A549 (cell line): ENCODE results near the gene TMOD2. TPM values are rescaled to one million over a fixed set of nuclear protein-coding genes. Genes with fewer than 3 reads are reported as not detected.

Experiments
- ATAC-seq, 2 experiments: fragments of 200-7000 bp in 1 of 2; fragments of >200 bp in 1 of 2; cut with Nextera tagmentation in 1 of 2; cut with Tn5 transposase in 1 of 2; 3 replicates each; pipeline versions ENCODE4 v1.8.0 to v1.9.1; 2018 to 2020; ENCODE audit warnings: mild to moderate bottlenecking in 1 of 2, moderate library complexity in 1 of 2
- CTCF ChIA-PET: fragments of 300-600 bp; sonication (Branson Sonifier 250); formaldehyde crosslinking; extraction: SDS; loops from one replicate; lab custom pipeline; 2021; ENCODE audit warnings: antibody characterized with exemption, inconsistent platforms; lab: Yijun Ruan, JAX
- POLR2A ChIA-PET: fragments of 350-600 bp; formaldehyde crosslinking; extraction: SDS; loops from one replicate; lab custom pipeline; 2021; ENCODE audit warnings: antibody characterized with exemption, inconsistent platforms; lab: Yijun Ruan, JAX
- DNase-seq, 2 experiments: peaks; one replicate each; pipeline versions ENCODE4 v3.0.0 to v3.0.0-alpha.2; 2011 to 2016; ENCODE audit warnings: low read depth in 1 of 2, low spot score in 1 of 2
- FAIRE-seq: peaks from 2 replicates; lab custom pipeline; 2011; peaks lifted over from hg19 to GRCh38; lab: Jason Lieb, UNC
- H3K27ac ChIP-seq, 2 experiments: fragments of >200 bp; sonication (Bioruptor Twin); formaldehyde crosslinking; 3 replicates each; pipeline ENCODE4 v1.5.1; 2016 to 2017
- H3K4me1 ChIP-seq: fragments of >200 bp; sonication (Bioruptor Twin); formaldehyde crosslinking; 3 replicates; pipeline ENCODE4 v1.6.1; 2016
- H3K4me2 ChIP-seq: fragments of >200 bp; sonication (Bioruptor Twin); formaldehyde crosslinking; 3 replicates; pipeline ENCODE4 v1.6.1; 2016
- H3K4me3 ChIP-seq: fragments of >200 bp; sonication (Bioruptor Twin); formaldehyde crosslinking; 3 replicates; pipeline ENCODE4 v1.5.1; 2016
- H3K9me3 ChIP-seq: fragments of >200 bp; sonication (Bioruptor Twin); formaldehyde crosslinking; 3 replicates; pipeline ENCODE4 v1.6.1; 2016
- BHLHE40 ChIP-seq: IDR thresholded peaks from 2 replicates; pipeline ENCODE4 v1.6.1; 2012; ENCODE audit warnings: low read depth, low read length, inconsistent platforms
- CBX8 ChIP-seq: fragments of 200-600 bp; sonication (generic); IDR thresholded peaks from 2 replicates; pipeline ENCODE4 v1.6.1; 2016
- CHD2 ChIP-seq: fragments of 150-350 bp; IDR thresholded peaks from 2 replicates; pipeline ENCODE4 v1.6.1; 2014; ENCODE audit warnings: low read length; ENCODE audit not compliant: partially characterized antibody
- FOXS1 ChIP-seq: fragments of 250-450 bp; sonication (Bioruptor Pico); IDR thresholded peaks from 2 replicates; pipeline ENCODE4 v1.5.0; 2020; ENCODE audit warnings: mild to moderate bottlenecking, moderate library complexity
- HOXB13 ChIP-seq: fragments of 250-450 bp; sonication (Bioruptor Pico); IDR thresholded peaks from 2 replicates; pipeline ENCODE4 v1.5.0; 2020; ENCODE audit warnings: low read depth, mild to moderate bottlenecking, moderate library complexity
- JUNB ChIP-seq: fragments of >200 bp; sonication (Bioruptor Twin); formaldehyde crosslinking; IDR thresholded peaks from 2 replicates; pipeline ENCODE4 v1.6.1; 2016
- MAZ ChIP-seq: fragments of 150-350 bp; IDR thresholded peaks from 2 replicates; pipeline ENCODE4 v1.6.1; 2014; ENCODE audit warnings: antibody characterized with exemption, low read depth, low read length, borderline replicate concordance
- POLR2A ChIP-seq: IDR thresholded peaks from 2 replicates; pipeline ENCODE4 v1.6.1; 2012; ENCODE audit warnings: mild to moderate bottlenecking, low read length
- SREBF2 ChIP-seq: fragments of 450-650 bp; IDR thresholded peaks from 2 replicates; pipeline ENCODE4 v1.6.1; 2014; ENCODE audit warnings: mild to moderate bottlenecking, moderate library complexity
- TFCP2L1 ChIP-seq: fragments of 250-450 bp; sonication (Bioruptor Pico); IDR thresholded peaks from 2 replicates; pipeline ENCODE4 v1.5.0; 2021; ENCODE audit warnings: mild to moderate bottlenecking
- WGBS: methylation state at CpG from one replicate; pipeline ENCODE4 v1.1.6; 2017; ENCODE audit errors: missing lambda C conversion rate; 5-methylcytosine and 5-hydroxymethylcytosine counted together
- polyA minus RNA-seq: library from RNA; depleted of rRNA, polyadenylated mRNA; stranded (reverse); fragments of >200 nt; gene quantifications from 2 replicates; pipeline ENCODE4 v1.2.3, GENCODE V29; 2011; rRNA and poly(A)+ RNA removed
- polyA plus RNA-seq, 4 experiments: library from polyadenylated mRNA; depleted of rRNA in 3 of 4; stranded (reverse); fragments of >200 nt; fragmentation: RNase III in 1 of 4; extraction: RNeasy Plus Mini Kit Qiagen cat#74134 plus additional on column Dnase treatment in 1 of 4; gene quantifications; 2 replicates in 3 of 4; 3 replicates in 1 of 4; pipeline ENCODE4 v1.2.3, GENCODE V29; 2011 to 2017
- TF ChIP-seq, protein P1 (sequence below): fragments of >200 bp; sonication (Bioruptor Twin); formaldehyde crosslinking; IDR thresholded peaks from 3 replicates; pipeline ENCODE4 v1.6.1; 2016
- TF ChIP-seq, protein P2 (sequence below): fragments of >200 bp; sonication (Bioruptor Twin); formaldehyde crosslinking; IDR thresholded peaks from 3 replicates; pipeline ENCODE4 v1.5.1; 2016
- TF ChIP-seq, protein P3 (sequence below): fragments of 250-450 bp; sonication (Bioruptor Pico); IDR thresholded peaks from 2 replicates; pipeline ENCODE4 v1.5.0; 2021; ENCODE audit warnings: mild to moderate bottlenecking, moderate library complexity, borderline replicate concordance

TMOD2 gene
- polyA plus RNA-seq (2011; rRNA removed) (2.5 and 2.8 TPM in 2 replicates), polyA plus RNA-seq (2017; fragmentation: RNase III; extraction: RNeasy Plus Mini Kit Qiagen cat#74134 plus additional on column Dnase treatment) (1.6 to 2.1 TPM (median 2.0 TPM) in 3 replicates), polyA minus RNA-seq (1.2 and 1.4 TPM in 2 replicates)
- 0.24 and 0.30 TPM in 2 replicates for polyA plus RNA-seq (2012; cell fraction: cytosol; rRNA removed)
- 0.18 and 0.31 TPM in 2 replicates for polyA plus RNA-seq (2012; cell fraction: nucleus; rRNA removed)

DNA sequence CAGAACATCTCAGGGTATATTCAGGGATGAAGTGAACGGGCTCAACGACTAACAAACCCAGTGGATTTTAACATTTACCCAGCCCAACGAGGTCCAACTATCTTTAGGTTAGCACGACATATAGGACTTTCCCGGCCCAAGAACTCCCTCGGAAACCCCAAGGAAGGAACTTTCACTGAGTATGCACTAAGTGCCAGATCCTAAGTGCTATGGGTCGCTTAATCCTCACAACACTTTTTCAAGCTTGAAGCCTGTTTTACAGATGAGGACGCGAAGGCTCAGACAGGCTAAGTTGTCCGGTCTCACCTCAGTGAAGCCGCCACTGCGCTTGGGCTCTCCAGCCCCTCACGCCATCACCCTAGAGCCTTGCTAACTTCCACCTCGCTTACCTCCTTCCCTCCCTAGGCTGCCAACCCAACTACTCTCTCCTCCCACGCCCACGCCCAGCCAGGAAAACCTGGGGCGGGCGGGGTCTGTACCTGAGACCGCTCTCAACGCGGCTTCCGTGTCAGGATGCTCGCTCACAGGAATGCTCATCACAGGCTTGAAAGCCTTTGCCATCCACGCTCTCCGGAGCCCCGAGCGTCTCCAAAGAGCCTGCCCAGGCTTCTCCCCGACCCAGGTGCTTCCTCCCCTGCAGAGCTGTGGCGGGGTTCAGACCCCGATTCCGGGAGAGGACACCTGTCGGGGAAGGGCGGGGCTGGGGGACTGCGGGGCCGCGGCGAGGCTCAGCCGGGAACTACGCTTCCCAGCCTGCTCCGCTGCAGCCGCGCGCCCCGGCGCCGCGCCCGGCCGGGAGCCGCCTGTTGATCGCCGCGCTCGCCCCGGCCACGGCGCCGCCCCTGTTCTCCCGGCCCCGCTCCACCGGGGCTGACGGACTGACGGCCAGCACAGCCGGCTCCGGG, at the start of gene TMOD2:
TSS of gene TMOD2 (plus strand) at position 806 of the 905 bp plus-strand sequence. CDS start 14,845 bp downstream, outside the sequence.
- H3K4me3 ChIP-seq: peak within 1 kb of the TSS; percentile 94
- TF ChIP-seq CBX8 (0 out of 2 replicates have a peak, but pooled peaks have one; percentile 39), POLR2A (0 out of 2 replicates have a peak, but pooled peaks have one; percentile 7)
- TF ChIP-seq, protein P1, sequence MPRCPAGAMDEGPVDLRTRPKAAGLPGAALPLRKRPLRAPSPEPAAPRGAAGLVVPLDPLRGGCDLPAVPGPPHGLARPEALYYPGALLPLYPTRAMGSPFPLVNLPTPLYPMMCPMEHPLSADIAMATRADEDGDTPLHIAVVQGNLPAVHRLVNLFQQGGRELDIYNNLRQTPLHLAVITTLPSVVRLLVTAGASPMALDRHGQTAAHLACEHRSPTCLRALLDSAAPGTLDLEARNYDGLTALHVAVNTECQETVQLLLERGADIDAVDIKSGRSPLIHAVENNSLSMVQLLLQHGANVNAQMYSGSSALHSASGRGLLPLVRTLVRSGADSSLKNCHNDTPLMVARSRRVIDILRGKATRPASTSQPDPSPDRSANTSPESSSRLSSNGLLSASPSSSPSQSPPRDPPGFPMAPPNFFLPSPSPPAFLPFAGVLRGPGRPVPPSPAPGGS: no peak
- TF ChIP-seq, all 56 proteins: peak for 2
- peak; percentile 88 to 91 for ATAC-seq
- POLR2A ChIA-PET: no interaction called here
- 33% methylated on average over 25 of the region's 65 CpGs for whole genome bisulfite sequencing
- CTCF ChIA-PET: interaction anchor here (1.7 to 16.6 kb wide), 2 partner anchors 22 to 101 kb away, joined by 8 to 193 read pairs; no protein-coding TSS in a partner anchor
- Histone ChIP-seq H3K4me2 (peak within 1 kb of the TSS; percentile 95), H3K4me1 (peaks cover 3% of the 10 kb centered on the region; the same call in 1 of the 3 replicates), H3K27ac (peak within 1 kb of the TSS; percentile 65 to 83; a peak in 5 of 6 replicates), H3K9me3 (no peaks in the 10 kb centered on the region)
- peak; percentile 34 to 51 for DNase-seq
- no peak for FAIRE-seq

DNA sequence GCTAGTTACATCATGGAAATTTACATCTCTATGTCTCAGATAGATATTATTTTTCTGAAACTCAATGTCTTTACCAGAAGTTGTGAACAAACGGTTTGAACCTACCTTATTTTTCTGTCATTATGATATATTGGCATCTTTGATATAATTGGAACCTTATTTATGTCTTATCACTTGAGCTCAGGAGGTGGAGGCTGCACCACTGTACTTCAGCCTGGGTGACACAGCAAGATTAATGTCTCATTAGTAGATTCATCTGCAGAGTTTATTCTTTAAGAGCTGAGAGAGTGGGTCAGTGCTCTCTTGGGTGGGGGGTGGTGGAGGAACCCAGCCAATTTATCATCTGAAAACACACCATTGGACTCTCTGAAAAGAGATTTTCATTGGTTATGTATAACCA, 48.7 kb upstream of the TMOD2 start:
- POLR2A ChIA-PET: no interaction called here
- H3K4me1 ChIP-seq: no peaks in the 10 kb centered on the region
- no peak overlapping the region for H3K27ac ChIP-seq
- 2% methylated on average over 1 of the region's 1 CpG for WGBS
- TF ChIP-seq TFCP2L1 (CRISPR knock-in tag): no peak
- TF ChIP-seq CHD2: no peak
- TF ChIP-seq, protein P2, sequence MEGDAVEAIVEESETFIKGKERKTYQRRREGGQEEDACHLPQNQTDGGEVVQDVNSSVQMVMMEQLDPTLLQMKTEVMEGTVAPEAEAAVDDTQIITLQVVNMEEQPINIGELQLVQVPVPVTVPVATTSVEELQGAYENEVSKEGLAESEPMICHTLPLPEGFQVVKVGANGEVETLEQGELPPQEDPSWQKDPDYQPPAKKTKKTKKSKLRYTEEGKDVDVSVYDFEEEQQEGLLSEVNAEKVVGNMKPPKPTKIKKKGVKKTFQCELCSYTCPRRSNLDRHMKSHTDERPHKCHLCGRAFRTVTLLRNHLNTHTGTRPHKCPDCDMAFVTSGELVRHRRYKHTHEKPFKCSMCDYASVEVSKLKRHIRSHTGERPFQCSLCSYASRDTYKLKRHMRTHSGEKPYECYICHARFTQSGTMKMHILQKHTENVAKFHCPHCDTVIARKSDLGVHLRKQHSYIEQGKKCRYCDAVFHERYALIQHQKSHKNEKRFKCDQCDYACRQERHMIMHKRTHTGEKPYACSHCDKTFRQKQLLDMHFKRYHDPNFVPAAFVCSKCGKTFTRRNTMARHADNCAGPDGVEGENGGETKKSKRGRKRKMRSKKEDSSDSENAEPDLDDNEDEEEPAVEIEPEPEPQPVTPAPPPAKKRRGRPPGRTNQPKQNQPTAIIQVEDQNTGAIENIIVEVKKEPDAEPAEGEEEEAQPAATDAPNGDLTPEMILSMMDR: no peak
- TF ChIP-seq, protein P3, sequence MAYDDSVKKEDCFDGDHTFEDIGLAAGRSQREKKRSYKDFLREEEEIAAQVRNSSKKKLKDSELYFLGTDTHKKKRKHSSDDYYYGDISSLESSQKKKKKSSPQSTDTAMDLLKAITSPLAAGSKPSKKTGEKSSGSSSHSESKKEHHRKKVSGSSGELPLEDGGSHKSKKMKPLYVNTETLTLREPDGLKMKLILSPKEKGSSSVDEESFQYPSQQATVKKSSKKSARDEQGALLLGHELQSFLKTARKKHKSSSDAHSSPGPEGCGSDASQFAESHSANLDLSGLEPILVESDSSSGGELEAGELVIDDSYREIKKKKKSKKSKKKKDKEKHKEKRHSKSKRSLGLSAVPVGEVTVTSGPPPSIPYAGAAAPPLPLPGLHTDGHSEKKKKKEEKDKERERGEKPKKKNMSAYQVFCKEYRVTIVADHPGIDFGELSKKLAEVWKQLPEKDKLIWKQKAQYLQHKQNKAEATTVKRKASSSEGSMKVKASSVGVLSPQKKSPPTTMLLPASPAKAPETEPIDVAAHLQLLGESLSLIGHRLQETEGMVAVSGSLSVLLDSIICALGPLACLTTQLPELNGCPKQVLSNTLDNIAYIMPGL (CRISPR knock-in tag): no peak
- TF ChIP-seq MAZ: no peak
- no peak for TF ChIP-seq HOXB13 (CRISPR knock-in tag)
- no peak for TF ChIP-seq JUNB
- no peak for TF ChIP-seq SREBF2
- ATAC-seq (no peak), FAIRE-seq (peak; percentile 43), DNase-seq (no peak)
- no peak overlapping the region for H3K4me3 ChIP-seq
- H3K9me3 ChIP-seq: no peaks in the 10 kb centered on the region
- CTCF ChIA-PET: interaction anchor here (0.6 to 2.1 kb wide), 4 partner anchors 11 to 962 kb away, joined by 3 to 6 read pairs (median 4); partner anchors contain the start of gene SCG3
- H3K4me2 ChIP-seq: no peak overlapping the region

DNA sequence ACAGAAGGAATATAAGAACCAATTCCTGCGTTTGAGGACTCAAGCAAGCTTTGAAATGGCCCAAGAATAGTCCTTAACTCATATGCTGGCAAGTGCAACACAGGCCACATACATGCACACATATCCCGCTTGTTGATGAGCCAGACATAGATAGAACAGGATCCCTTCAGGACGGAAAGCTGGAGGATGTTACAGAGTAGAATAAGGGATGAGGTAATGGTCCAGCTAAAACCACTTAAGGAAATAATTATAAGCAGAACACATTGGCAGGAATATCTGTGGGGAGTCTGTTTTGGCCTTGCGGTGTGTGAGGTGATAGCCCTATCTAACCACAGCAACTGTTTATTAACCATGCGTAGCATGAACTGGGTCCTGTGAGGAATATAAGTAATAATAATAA, 45.1 kb upstream of the TMOD2 start:
- WGBS: 59% methylated on average over 5 of the region's 5 CpGs
- ATAC-seq (no peak), FAIRE-seq (peak; percentile 54), DNase-seq (no peak)
- Histone ChIP-seq H3K4me1 (no peaks in the 10 kb centered on the region), H3K4me2 (no peak overlapping the region), H3K27ac (no peak overlapping the region), H3K4me3 (no peak overlapping the region), H3K9me3 (no peaks in the 10 kb centered on the region)
- CTCF ChIA-PET: interaction anchor here (1.0 to 1.1 kb wide), 2 partner anchors 56 to 70 kb away, joined by 3 to 4 read pairs; no protein-coding TSS in a partner anchor
- POLR2A ChIA-PET: no interaction called here
- TF ChIP-seq FOXS1 (CRISPR knock-in tag) (no peak), BHLHE40 (no peak)
